ENCODE results near the gene RBBP4.
A peak's percentile ranks its signal among the peaks of the same experiment; 100 is the strongest.
"Not testable (repeated sequence)": the region's sequence is repeated elsewhere in the genome, so short reads cannot be mapped to it uniquely, and the experiment has no call there.

The RBBP4 gene

DNA sequence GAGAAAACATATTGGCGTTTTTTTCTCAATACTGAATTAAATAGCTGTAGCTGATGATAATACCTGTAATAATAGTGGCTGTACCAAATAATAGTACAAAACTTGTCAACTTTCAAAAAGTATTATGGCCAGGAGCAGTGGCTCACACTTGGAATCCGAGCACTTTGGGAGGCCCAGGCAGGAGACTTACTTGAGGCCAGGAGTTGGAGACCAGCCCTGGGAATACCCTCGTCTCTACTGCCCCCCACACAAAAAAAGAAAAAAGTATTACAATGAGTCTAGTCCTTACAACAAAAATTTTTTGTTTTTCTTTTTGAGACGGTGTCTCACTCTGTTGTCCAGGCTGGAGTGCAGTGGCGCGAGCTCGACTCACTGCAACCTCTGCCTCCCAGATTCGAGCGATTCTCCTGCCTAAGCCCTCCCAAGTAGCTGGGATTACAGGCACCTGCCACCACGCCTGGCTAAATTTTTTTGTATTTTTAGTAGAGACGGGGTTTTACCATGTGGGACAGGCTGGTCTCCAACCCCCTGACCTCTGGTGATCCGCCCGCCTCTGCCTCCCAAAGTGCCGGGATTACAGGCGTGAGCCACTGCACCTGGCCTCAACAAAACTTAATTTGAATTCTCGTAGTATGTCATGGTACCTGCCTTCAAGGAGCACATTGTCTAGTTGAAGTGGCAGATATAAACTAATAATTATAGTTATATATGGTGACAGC lies 1.4 kb downstream of the RBBP4 start:
- no peak for DNase-seq (ENCODE audit: low read depth, low spot score)
- in situ Hi-C loops (cut with HindIII; ENCODE audit: low sequenced_read_pairs): no loop called here
- TF ChIP-seq CTCF (IDR thresholded peaks at IDR 0.05; ENCODE audit: low read depth, low read length): no peak

DNA sequence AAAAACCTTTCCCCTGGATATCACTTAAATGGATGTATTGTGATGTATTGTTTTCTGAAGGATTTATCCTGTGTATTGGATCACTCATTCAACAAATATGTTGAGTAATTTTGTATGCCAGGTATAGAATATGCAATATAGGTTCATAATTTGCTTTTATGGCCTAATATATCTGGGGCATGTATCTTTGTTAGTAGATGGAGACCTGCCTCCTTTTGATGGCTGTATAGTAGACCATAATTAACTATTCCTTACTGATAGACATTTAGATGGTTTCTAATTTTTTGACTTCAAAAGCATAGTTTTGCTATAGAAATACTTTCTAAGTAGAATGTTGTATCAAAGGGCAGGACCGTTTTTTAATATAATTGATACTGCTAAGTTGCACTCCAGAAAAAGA lies 8.6 kb downstream of the RBBP4 start:
- no peak overlapping the region for H3K4me3 ChIP-seq (ENCODE audit: low read depth, low read length)
- no peak for DNase-seq (ENCODE audit: low read depth, low spot score)
- in situ Hi-C loops (cut with HindIII; ENCODE audit: low sequenced_read_pairs): no loop called here
- TF ChIP-seq CTCF (IDR thresholded peaks at IDR 0.05; ENCODE audit: low read depth, low read length): no peak

More for the DNA sequence above, 1.4 kb downstream of the RBBP4 start:
- peak overlapping the region; percentile 81 for H3K4me3 ChIP-seq (ENCODE audit: low read depth, low read length)

DNA sequence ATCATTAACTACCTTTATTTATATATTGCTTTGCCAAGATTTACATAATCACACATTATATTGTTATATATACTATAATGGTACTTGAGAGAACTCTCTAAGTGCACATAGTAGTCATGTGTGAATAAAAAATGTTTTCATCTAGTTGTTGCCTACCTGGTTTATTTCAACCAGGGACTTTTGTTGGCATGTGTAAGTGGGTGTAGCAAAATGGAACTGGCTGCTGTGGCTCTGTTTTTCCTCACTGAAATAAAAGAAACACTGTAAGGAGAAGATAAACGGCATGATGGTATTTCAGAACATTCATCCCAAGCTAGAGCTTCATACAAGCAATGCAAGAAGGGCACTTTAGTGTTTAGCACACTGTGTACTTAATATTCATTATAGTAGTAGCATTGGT lies 14.9 kb downstream of the RBBP4 start:
- no peak overlapping the region for H3K4me3 ChIP-seq (ENCODE audit: low read depth, low read length)
- DNase-seq (ENCODE audit: low read depth, low spot score): no peak
- TF ChIP-seq CTCF (IDR thresholded peaks at IDR 0.05; ENCODE audit: low read depth, low read length): no peak
- in situ Hi-C loops (cut with HindIII; ENCODE audit: low sequenced_read_pairs): no loop called here

- TF ChIP-seq CTCF (IDR thresholded peaks at IDR 0.05; ENCODE audit: low read depth, low read length): no peak
- in situ Hi-C loops (cut with HindIII; ENCODE audit: low sequenced_read_pairs): no loop called here
- no peak overlapping the region for H3K4me3 ChIP-seq (ENCODE audit: low read depth, low read length)
- DNase-seq (ENCODE audit: low read depth, low spot score): no peak
Measured at GRCh38 chr1:32666901-32667566, 16.0 kb downstream of the RBBP4 start.

GRCh38 chr1:32668716-32669115 lies 17.7 kb downstream of the RBBP4 start:
- in situ Hi-C loops (cut with HindIII; ENCODE audit: low sequenced_read_pairs); DNase-seq (ENCODE audit: low read depth, low spot score); H3K4me3 ChIP-seq (ENCODE audit: low read depth, low read length): not testable (repeated sequence)

DNA sequence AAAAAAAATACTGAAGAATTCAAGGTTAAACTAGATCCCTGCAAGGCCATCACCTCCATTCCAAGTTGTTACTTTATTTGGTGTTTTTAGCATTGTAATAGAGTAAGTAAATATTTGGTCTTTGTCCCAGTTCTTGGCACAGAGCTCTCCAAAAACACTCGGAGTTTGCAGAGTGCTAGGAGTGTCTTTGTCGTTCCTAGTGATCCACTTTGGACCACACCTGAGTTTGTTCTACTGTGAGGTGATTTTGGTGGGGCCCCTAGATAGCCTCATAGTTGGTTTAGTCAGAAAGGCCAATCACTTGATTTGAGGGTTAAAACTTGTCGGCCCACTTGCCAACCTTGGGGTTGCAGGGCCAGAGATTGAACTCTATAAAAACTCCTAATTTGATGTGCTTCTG lies 25.9 kb downstream of the RBBP4 start:
- no peak for DNase-seq (ENCODE audit: low read depth, low spot score)
- in situ Hi-C loops (cut with HindIII; ENCODE audit: low sequenced_read_pairs): no loop called here
- no peak overlapping the region for H3K4me3 ChIP-seq (ENCODE audit: low read depth, low read length)
- TF ChIP-seq CTCF (IDR thresholded peaks at IDR 0.05; ENCODE audit: low read depth, low read length): no peak

DNA sequence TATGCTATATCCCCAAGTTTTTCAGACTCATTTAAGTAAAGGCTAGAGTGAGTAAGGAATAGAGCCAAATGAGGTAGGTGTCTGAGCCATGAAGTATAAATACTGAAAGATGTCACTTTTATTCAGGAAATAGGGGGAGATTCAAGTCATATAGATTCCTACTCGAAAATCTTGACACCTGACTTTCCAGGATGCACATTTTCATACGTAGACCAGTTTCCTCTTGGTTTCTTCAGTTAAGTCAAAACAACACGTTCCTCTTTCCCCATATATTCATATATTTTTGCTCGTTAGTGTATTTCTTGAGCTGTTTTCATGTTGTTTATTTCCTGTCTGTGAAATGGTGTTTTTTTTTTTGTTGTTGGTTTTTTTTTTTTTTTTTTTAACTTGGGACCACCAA lies 29.0 kb downstream of the RBBP4 start:
- DNase-seq (ENCODE audit: low read depth, low spot score); H3K4me3 ChIP-seq (ENCODE audit: low read depth, low read length); in situ Hi-C loops (cut with HindIII; ENCODE audit: low sequenced_read_pairs): not testable (repeated sequence)
